ENCODE results near the gene TMEM167A.
"Not testable (repeated sequence)": the region's sequence is repeated elsewhere in the genome, so short reads cannot be mapped to it uniquely, and the experiment has no call there.

Gene TMEM167A

DNA sequence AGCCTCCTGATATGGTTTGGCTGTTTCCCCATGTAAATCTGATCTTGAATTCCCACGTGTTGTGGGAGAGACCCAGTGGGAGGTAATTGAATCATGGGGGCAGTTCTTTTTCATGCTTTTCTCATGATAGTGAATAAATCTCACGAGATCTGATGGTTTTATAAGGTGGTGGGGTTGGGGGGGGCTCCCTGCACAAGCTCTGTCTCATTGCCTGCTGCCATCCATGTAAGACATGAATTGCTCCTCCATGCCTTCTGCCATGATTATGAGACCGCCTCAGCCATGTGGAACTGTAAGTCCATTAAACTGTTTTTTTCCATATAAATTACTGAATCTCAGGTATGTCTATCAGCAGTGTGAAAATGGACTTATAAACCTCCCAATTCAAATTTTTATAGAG lies 13.0 kb upstream of the TMEM167A start:
- DNase-seq (ENCODE audit: low read depth in 2 of 2): no peak

DNA sequence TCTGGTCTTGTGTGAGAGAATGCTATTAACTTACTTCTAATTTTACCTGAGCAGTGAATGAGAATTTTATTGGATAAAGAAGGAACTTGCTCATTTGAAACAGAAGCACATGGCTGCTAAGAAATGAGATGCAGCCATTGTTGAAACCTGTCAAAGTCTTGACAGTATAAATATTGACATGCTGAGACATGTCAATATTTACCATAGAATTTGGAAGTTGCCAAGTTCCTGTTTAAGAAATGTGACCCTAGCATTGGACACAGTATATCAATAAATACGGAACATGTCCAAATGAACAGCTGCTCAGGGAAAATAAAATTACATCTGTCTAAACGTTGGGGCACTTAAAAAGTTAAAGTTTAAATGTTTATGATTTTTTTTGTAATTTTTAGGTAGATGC lies 7.9 kb upstream of the TMEM167A start:
- DNase-seq (ENCODE audit: low read depth in 2 of 2): no peak

- DNase-seq (ENCODE audit: low read depth in 2 of 2): no peak
Observed at GRCh38 chr5:83084336-83084735, 7.1 kb upstream of the TMEM167A start.

DNA sequence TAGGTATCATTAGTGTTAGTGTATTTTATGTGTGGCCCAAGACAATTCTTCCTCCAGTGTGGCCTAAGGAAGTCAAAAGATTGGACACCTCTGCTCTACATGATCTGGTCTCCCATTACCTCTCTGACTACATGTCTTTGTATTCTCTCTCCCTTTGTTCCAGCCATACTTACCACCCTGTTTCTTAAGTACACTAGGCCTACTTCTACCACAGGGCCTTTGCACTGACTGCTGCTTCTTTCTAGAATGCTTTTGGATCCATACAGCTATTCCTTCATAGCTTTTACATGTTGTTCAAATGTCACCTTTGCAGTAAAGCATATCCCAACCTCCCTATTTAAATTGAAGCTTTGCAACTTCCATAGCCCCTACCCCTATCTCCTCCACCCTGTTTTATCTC lies 5.6 kb upstream of the TMEM167A start:
- DNase-seq (ENCODE audit: low read depth in 2 of 2): no peak

GRCh38 chr5:83077662-83078261 lies 568 bp upstream of the TMEM167A start:
- no peak for DNase-seq (ENCODE audit: low read depth in 2 of 2)

- no peak for DNase-seq (ENCODE audit: low read depth in 2 of 2)
Observed at GRCh38 chr5:83072966-83073365, 4.2 kb downstream of the TMEM167A start.

GRCh38 chr5:83071286-83072051 lies 5.7 kb downstream of the TMEM167A start:
- DNase-seq (ENCODE audit: low read depth in 2 of 2): no peak

DNA sequence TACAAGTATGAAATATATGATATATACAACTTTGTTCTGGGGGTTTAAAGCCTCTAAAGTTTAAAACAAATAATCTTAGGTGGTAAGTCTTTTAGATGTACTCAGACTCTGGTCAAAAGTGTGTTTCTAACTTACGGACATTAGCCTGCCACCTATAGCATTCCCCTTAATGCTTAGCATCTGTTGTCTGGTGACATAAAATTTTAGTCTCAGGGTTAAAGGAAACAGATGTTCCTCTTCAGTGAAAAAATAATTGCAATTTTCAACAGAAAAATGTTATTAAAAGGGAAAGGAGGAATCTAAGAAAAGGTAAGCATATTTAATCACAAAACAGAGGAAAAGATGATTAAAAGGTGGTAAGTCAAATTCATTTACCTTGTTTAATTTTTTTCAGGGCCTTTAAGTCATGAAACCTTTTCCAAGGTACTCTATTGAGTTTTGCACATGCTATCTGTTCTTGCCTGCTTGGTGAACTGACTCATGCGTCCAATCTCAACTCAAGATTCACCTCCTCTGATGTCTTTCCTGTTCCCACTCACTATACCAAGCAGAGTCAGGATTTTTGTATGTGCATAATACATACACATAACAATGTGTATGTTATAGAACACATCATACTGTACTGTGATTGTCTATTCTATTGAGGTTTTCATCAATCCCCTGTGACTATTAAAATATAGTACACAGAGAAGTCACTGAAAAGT lies 7.9 kb downstream of the TMEM167A start:
- no peak for DNase-seq (ENCODE audit: low read depth in 2 of 2)

GRCh38 chr5:83067377-83067776 lies 9.8 kb downstream of the TMEM167A start:
- DNase-seq (ENCODE audit: low read depth in 2 of 2): not testable (repeated sequence)

- no peak for DNase-seq (ENCODE audit: low read depth in 2 of 2)
Observed at GRCh38 chr5:83066548-83067110, 10.6 kb downstream of the TMEM167A start.

DNA sequence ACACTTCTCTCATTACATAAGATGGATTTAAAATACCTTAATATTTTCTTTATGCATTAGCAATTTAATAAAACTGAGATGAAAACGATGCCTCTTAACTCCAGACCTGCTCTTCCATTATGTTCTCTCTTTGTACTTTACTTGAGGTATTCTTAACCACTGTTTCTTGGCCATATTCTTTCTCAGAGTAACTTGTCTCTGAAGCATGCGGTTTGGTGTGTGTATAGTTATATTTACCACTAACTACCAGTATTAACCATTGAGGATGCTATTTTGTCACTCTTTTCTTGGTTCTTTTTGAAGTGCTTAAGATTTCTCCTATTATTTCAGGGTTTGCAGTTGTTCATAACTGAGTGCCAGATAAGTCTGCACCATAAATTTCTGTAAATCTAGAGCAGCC lies 17.9 kb downstream of the TMEM167A start:
- no peak for DNase-seq (ENCODE audit: low read depth in 2 of 2)

DNA sequence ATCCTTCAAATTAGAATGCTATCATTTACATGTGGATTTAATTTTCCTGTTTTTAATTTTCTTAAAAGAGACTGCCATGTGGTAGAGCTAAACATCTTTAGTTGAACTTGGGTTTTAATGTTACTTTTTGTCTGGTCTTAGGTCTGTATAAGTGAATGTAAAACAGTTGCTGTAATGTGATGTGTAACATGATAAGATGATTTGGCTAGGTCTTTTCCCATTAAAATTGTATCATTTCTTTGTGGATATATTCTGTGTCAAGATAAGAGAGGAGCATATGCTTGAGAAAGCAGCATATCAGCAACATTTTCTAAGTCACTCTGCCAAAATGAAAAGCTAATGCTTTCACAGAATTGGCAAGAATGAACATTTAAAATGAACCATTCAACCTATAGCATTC lies 18.5 kb downstream of the TMEM167A start:
- no peak for DNase-seq (ENCODE audit: low read depth in 2 of 2)

DNA sequence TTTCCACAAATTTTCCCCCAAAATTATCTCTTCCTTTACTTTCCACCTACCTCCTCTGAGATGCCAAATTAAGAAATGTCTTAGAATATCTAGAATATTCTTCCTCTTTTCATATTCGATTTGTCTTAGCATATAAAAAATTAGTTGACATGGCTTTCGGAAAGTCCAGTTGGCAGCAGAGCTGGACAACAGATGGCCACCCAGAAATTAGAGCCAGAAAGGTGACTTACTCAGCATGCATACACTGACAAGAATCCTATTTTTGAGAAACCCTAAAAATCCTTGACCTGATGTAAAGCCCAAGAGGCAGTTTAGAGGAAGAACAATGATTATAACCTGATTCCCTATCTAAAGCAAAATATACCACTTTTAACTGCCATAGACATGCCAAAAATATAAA lies 22.0 kb downstream of the TMEM167A start:
- DNase-seq (ENCODE audit: low read depth in 2 of 2): no peak

- no peak for DNase-seq (ENCODE audit: low read depth in 2 of 2)
Observed at GRCh38 chr5:83050723-83051340, 26.4 kb downstream of the TMEM167A start.

- no peak for DNase-seq (ENCODE audit: low read depth in 2 of 2)
Observed at GRCh38 chr5:83049370-83049885, 27.8 kb downstream of the TMEM167A start.

GRCh38 chr5:83048811-83049210 lies 28.4 kb downstream of the TMEM167A start:
- no peak for DNase-seq (ENCODE audit: low read depth in 2 of 2)

GRCh38 chr5:83048277-83048676 lies 28.9 kb downstream of the TMEM167A start:
- DNase-seq (ENCODE audit: low read depth in 2 of 2): no peak

DNA sequence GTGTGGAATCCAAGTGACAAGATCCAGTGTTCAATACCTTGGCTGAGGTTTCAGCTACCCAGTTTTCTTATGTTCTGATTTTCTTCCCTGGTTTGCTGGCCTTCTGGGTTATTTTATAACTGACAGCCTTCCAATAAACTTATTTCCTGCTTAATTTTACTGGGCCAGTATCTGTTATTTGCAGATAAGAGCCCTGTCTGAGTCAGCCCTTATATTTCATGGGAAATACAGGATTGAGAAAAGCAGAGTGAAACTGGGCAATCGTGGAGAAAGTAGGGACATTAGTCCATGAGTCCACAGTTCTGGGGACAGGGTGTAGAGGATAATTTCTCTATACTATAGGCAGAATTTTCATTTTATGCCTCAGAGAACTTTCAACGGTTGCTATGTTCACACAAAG lies 32.3 kb downstream of the TMEM167A start:
- no peak for DNase-seq (ENCODE audit: low read depth in 2 of 2)

GRCh38 chr5:83042507-83042906 lies 34.7 kb downstream of the TMEM167A start:
- DNase-seq (ENCODE audit: low read depth in 2 of 2): no peak

DNA sequence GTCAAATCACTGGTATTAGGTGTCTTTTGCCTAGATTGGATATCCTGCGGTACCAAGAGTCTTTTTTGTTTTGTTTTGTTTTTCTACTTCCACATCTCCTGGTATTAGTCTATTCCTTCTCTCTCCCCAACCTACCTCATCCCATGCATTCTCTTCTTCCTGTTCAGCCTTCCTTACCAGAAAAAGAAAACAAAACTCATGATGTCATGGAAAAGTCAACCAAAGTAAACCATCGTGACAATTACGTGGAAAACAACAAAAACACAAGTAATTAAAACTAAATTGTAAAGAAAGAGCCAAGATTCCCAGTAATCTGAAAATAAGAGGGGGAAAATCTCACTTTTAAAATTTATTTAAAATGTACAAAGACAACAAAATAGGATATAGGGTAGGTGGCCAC lies 38.3 kb downstream of the TMEM167A start:
- DNase-seq (ENCODE audit: low read depth in 2 of 2): no peak

GRCh38 chr5:83036991-83037575 lies 40.1 kb downstream of the TMEM167A start:
- no peak for DNase-seq (ENCODE audit: low read depth in 2 of 2)

Measured in stimulated activated CD4-positive, alpha-beta T cell treated with anti-CD3 and anti-CD28 coated beads, Interleukin-12 subunit alpha, Interleukin-12 subunit beta, amount 100 ng/mL, for 24 hours (primary cell).